MM.1S (cell line): ENCODE measurements around the gene TRMT44.

Experiments
- DNase-seq: peaks from one replicate; pipeline ENCODE4 v3.0.0-alpha.2; 2015
- H2AFZ ChIP-seq: fragments of 300-600 bp; sonication (generic); 2 replicates; pipeline ENCODE4 v1.6.0; 2016; ENCODE audit warnings: antibody characterized with exemption, low read length
- H3F3A ChIP-seq: fragments of 300-600 bp; sonication (generic); 2 replicates; pipeline ENCODE4 v1.6.1; 2016; ENCODE audit warnings: mild to moderate bottlenecking, antibody characterized with exemption, low read length, moderate library complexity, mixed read lengths; ENCODE audit not compliant: insufficient read depth
- H3K27ac ChIP-seq: fragments of 300-600 bp; sonication (generic); 2 replicates; pipeline ENCODE4 v1.5.1; 2016; ENCODE audit warnings: mild to moderate bottlenecking, low read length
- H3K27me3 ChIP-seq: fragments of 300-600 bp; sonication (generic); replicated peaks from 2 replicates; pipeline ENCODE4 v1.6.0; 2016; ENCODE audit warnings: low read length; ENCODE audit not compliant: insufficient read depth
- H3K36me3 ChIP-seq: fragments of 300-600 bp; sonication (generic); replicated peaks from 2 replicates; pipeline ENCODE4 v1.6.1; 2016; ENCODE audit warnings: mild to moderate bottlenecking, low read length, mixed read lengths; ENCODE audit not compliant: insufficient read depth
- H3K4me1 ChIP-seq: fragments of 300-600 bp; sonication (generic); 2 replicates; pipeline ENCODE4 v1.6.1; 2016; ENCODE audit warnings: low read length, mixed read lengths
- H3K4me2 ChIP-seq: fragments of 300-600 bp; sonication (generic); 2 replicates; pipeline ENCODE4 v1.6.0; 2016; ENCODE audit warnings: low read depth, low read length
- H3K4me3 ChIP-seq: fragments of 300-600 bp; sonication (generic); 2 replicates; pipeline ENCODE4 v1.5.1; 2016; ENCODE audit warnings: low read length, mixed read lengths
- H3K79me2 ChIP-seq: fragments of 300-600 bp; sonication (generic); 2 replicates; pipeline ENCODE4 v1.6.1; 2016; ENCODE audit warnings: mixed run types, low read length, mixed read lengths
- H3K9ac ChIP-seq: fragments of 300-600 bp; sonication (generic); 2 replicates; pipeline ENCODE4 v1.6.1; 2016; ENCODE audit warnings: low read length, mixed read lengths
- H3K9me2 ChIP-seq: fragments of 300-600 bp; sonication (generic); replicated peaks from 2 replicates; pipeline ENCODE4 v1.6.1; 2016; ENCODE audit warnings: mild to moderate bottlenecking, low read length, mixed read lengths; ENCODE audit not compliant: insufficient read depth
- H3K9me3 ChIP-seq: fragments of 300-600 bp; sonication (generic); replicated peaks from 2 replicates; pipeline ENCODE4 v1.6.1; 2016; ENCODE audit warnings: mild to moderate bottlenecking, low read length, mixed read lengths; ENCODE audit not compliant: insufficient read depth
- H4K20me1 ChIP-seq: fragments of 300-600 bp; sonication (generic); 2 replicates; pipeline ENCODE4 v1.6.1; 2016; ENCODE audit warnings: mild to moderate bottlenecking, low read length, moderate library complexity, mixed read lengths; ENCODE audit not compliant: insufficient read depth
- EZH2 ChIP-seq: fragments of 300-600 bp; sonication (generic); optimal IDR thresholded peaks from 2 replicates; pipeline ENCODE3; 2017; ENCODE audit warnings: low read depth, mild to moderate bottlenecking, antibody characterized with exemption, low read length, mixed read lengths
- EZH2phosphoT487 ChIP-seq: fragments of 300-600 bp; sonication (generic); IDR thresholded peaks from 2 replicates; pipeline ENCODE4 v1.6.1; 2018; ENCODE audit warnings: antibody characterized with exemption, low read length
- TF ChIP-seq, protein P1 (sequence below): fragments of 300-600 bp; sonication (generic); IDR thresholded peaks from 2 replicates; pipeline ENCODE4 v1.5.1; 2016; ENCODE audit warnings: antibody characterized with exemption, low read length, mixed read lengths

TRMT44 gene

DNA sequence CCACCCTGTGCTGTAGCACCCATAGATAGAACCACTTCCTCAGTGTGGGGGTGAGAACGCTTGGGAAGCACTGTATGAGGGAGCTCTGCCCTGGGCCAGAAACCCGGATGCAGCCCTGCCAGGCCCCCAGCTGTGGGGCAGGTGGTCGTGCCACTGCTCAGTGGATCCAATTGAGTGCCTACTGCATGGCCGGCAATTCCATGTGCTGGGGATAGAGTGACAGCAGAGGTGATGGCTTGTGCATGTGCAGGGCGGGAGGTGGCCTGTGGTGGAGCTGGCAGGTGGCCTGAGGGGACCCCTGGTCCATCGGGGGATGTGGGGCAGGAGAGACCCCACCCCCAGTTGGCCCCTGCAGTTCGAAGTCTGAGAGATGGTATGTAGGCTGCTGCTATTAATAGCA lies 60.4 kb downstream of the TRMT44 start:
- no peaks in the 10 kb centered on the region for H3K9me2 ChIP-seq
- peaks cover 60% of the 10 kb centered on the region for H3K27me3 ChIP-seq
- H3K4me2 ChIP-seq = no peak overlapping the region
- no peak overlapping the region for H3K9ac ChIP-seq
- H3K4me3 ChIP-seq = no peak overlapping the region
- H3F3A ChIP-seq = no peaks in the 10 kb centered on the region
- no peaks in the 10 kb centered on the region for H3K79me2 ChIP-seq
- no peak overlapping the region for H3K27ac ChIP-seq
- H3K4me1 ChIP-seq = no peaks in the 10 kb centered on the region
- H2AFZ ChIP-seq = no peak overlapping the region
- H4K20me1 ChIP-seq = no peaks in the 10 kb centered on the region
- no peaks in the 10 kb centered on the region for H3K9me3 ChIP-seq
- no peaks in the 10 kb centered on the region for H3K36me3 ChIP-seq
- TF ChIP-seq, protein P1, sequence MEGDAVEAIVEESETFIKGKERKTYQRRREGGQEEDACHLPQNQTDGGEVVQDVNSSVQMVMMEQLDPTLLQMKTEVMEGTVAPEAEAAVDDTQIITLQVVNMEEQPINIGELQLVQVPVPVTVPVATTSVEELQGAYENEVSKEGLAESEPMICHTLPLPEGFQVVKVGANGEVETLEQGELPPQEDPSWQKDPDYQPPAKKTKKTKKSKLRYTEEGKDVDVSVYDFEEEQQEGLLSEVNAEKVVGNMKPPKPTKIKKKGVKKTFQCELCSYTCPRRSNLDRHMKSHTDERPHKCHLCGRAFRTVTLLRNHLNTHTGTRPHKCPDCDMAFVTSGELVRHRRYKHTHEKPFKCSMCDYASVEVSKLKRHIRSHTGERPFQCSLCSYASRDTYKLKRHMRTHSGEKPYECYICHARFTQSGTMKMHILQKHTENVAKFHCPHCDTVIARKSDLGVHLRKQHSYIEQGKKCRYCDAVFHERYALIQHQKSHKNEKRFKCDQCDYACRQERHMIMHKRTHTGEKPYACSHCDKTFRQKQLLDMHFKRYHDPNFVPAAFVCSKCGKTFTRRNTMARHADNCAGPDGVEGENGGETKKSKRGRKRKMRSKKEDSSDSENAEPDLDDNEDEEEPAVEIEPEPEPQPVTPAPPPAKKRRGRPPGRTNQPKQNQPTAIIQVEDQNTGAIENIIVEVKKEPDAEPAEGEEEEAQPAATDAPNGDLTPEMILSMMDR = no peak
- TF ChIP-seq EZH2 (no peak), EZH2phosphoT487 (no peak)
- DNase-seq = no peak

DNA sequence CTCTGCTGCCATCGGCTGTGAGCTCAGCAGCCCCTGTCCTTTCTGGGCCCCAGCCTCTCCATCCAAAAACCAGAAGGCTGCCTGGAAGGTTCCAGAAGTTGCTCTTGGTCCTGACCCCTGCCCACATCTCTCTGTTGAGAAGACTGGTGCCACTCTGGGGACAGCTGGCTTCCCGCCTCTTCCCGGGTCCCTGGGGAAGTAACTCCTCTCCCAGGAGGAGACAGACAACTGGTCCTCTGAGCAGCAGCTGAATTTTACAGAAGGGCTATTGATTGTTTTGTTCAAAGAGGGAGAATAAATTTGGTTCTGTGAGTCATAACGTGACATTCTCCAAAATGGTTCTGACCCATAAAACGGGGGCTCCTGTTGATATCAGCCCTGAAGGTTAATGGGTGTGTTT lies 61.2 kb downstream of the TRMT44 start:
- no peak overlapping the region for H3K9ac ChIP-seq
- DNase-seq = no peak
- TF ChIP-seq EZH2 (no peak), EZH2phosphoT487 (no peak)
- TF ChIP-seq, protein P1 = no peak
- no peak overlapping the region for H3K27ac ChIP-seq
- no peaks in the 10 kb centered on the region for H3K36me3 ChIP-seq
- H3K9me2 ChIP-seq = no peaks in the 10 kb centered on the region
- H3K79me2 ChIP-seq = no peaks in the 10 kb centered on the region
- no peaks in the 10 kb centered on the region for H4K20me1 ChIP-seq
- no peak overlapping the region for H3K4me2 ChIP-seq
- no peak overlapping the region for H2AFZ ChIP-seq
- H3K9me3 ChIP-seq = no peaks in the 10 kb centered on the region
- H3K4me1 ChIP-seq = no peaks in the 10 kb centered on the region
- H3K27me3 ChIP-seq = peaks cover 69% of the 10 kb centered on the region
- H3F3A ChIP-seq = no peaks in the 10 kb centered on the region
- no peak overlapping the region for H3K4me3 ChIP-seq

DNA sequence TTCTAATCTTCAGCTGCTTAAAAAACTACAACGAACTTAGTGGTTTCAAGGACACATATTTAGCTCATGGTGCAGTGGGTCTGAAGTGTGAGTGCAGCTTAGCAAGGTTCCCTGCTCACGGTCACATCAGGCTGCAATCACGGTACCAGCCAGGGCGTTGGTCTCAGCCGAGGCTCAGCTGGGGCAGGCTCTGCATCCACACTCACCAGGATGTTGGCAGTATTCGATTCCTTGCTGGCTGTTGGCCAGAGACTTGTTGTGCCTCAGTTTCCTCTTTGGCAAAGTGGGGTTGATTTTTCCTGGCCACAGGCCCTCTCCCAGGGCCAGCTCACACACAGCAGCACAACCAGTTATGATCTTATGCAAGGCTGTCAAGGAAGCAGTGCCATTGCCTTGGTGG lies 61.8 kb downstream of the TRMT44 start:
- H3F3A ChIP-seq = no peaks in the 10 kb centered on the region
- TF ChIP-seq, protein P1 = no peak
- TF ChIP-seq EZH2phosphoT487 (no peak), EZH2 (no peak)
- H3K9me2 ChIP-seq = no peaks in the 10 kb centered on the region
- H3K79me2 ChIP-seq = no peaks in the 10 kb centered on the region
- H3K4me1 ChIP-seq = no peaks in the 10 kb centered on the region
- H4K20me1 ChIP-seq = no peaks in the 10 kb centered on the region
- no peak overlapping the region for H2AFZ ChIP-seq
- H3K4me3 ChIP-seq = no peak overlapping the region
- no peaks in the 10 kb centered on the region for H3K9me3 ChIP-seq
- no peaks in the 10 kb centered on the region for H3K36me3 ChIP-seq
- no peak overlapping the region for H3K9ac ChIP-seq
- peaks cover 73% of the 10 kb centered on the region for H3K27me3 ChIP-seq
- H3K27ac ChIP-seq = no peak overlapping the region
- no peak for DNase-seq
- H3K4me2 ChIP-seq = no peak overlapping the region
